DOHH2 (cell line): ENCODE measurements around the gene FANK1.

ENCODE experiments used
- EZH2phosphoT487 ChIP-seq: fragments of 200-600 bp; sonication (generic); IDR thresholded peaks from 2 replicates; pipeline ENCODE4 v1.6.1; 2017; ENCODE audit warnings: borderline replicate concordance, mild to moderate bottlenecking, antibody characterized with exemption, low read length, moderate library complexity, mixed read lengths
- TF ChIP-seq, protein P1 (sequence below): fragments of 200-600 bp; sonication (generic); IDR thresholded peaks from one replicate; pipeline ENCODE4 v1.5.1; 2014; ENCODE audit warnings: antibody characterized with exemption, mild to moderate bottlenecking, low read depth, low read length; ENCODE audit not compliant: poor library complexity, severe bottlenecking

DNA sequence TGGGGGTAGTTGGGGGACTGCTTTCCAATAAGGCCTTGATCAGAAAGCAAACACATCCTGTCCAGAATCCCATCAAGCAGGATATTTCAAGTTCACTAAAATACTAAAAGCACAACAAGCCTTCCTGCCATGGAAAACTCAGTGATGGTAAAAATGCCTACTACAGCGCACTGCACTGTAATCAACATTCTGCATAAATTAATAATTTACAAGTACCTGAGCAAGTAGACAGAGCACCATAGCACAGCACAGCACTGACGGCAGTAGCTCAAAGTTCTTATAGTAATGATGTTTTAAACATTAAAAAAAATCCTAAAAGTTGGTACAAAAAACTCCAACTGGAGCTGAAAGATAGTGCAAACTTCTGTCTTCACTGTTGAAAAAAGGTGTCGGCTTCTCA is 120.5 kb downstream of the FANK1 start:
- TF ChIP-seq, protein P1, sequence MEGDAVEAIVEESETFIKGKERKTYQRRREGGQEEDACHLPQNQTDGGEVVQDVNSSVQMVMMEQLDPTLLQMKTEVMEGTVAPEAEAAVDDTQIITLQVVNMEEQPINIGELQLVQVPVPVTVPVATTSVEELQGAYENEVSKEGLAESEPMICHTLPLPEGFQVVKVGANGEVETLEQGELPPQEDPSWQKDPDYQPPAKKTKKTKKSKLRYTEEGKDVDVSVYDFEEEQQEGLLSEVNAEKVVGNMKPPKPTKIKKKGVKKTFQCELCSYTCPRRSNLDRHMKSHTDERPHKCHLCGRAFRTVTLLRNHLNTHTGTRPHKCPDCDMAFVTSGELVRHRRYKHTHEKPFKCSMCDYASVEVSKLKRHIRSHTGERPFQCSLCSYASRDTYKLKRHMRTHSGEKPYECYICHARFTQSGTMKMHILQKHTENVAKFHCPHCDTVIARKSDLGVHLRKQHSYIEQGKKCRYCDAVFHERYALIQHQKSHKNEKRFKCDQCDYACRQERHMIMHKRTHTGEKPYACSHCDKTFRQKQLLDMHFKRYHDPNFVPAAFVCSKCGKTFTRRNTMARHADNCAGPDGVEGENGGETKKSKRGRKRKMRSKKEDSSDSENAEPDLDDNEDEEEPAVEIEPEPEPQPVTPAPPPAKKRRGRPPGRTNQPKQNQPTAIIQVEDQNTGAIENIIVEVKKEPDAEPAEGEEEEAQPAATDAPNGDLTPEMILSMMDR = no peak
- TF ChIP-seq EZH2phosphoT487 = no peak
